ENCODE data around the gene TSHZ2. TPM values are rescaled to one million over a fixed set of nuclear protein-coding genes. Genes with fewer than 3 reads are reported as not detected.

The TSHZ2 gene
- polyA plus RNA-seq, 1 donor from 2014 or later, result 4.6 TPM

GRCh38 chr20:53168491-53168890 is 196.3 kb downstream of the TSHZ2 start:
- Histone ChIP-seq H3K9me3 (ENCODE audit: low read length) (no peaks in the 10 kb centered on the region), H2AFZ (ENCODE audit: low read depth, low read length) (no peak overlapping the region), H3K4me3 (ENCODE audit: low read length) (no peak overlapping the region), H3K9ac (ENCODE audit: low read length) (no peak overlapping the region), H3F3A (ENCODE audit: insufficient read depth, low read length, poor library complexity, severe bottlenecking) (no peaks in the 10 kb centered on the region), H3K79me2 (replicated peaks; ENCODE audit: insufficient read depth, low read length) (no peaks in the 10 kb centered on the region), H3K9me2 (ENCODE audit: insufficient read depth, low read length) (no peaks in the 10 kb centered on the region), H3K27me3 (ENCODE audit: insufficient read depth, low read depth, low read length) (no peaks in the 10 kb centered on the region), H3K4me2 (ENCODE audit: low read length) (no peak overlapping the region), H3K36me3 (ENCODE audit: insufficient read depth, low read length) (no peaks in the 10 kb centered on the region), H3K27ac (ENCODE audit: low read length) (no peak overlapping the region), H4K20me1 (ENCODE audit: insufficient read depth) (no peaks in the 10 kb centered on the region)
- TF ChIP-seq SMC3 (conservative IDR thresholded peaks at IDR 0.05; ENCODE audit: poor library complexity) (no peak), REST (IDR thresholded peaks at IDR 0.05; ENCODE audit: borderline replicate concordance) (no peak), EZH2 (IDR thresholded peaks at IDR 0.05; ENCODE audit: borderline replicate concordance, insufficient read depth, low read length, poor library complexity, severe bottlenecking) (no peak), EP300 (conservative IDR thresholded peaks at IDR 0.05; ENCODE audit: poor library complexity, severe bottlenecking) (no peak), CTCF (IDR thresholded peaks at IDR 0.05; ENCODE audit: poor library complexity, severe bottlenecking) (no peak), POLR2AphosphoS5 (IDR thresholded peaks at IDR 0.05) (no peak), TAF1 (IDR thresholded peaks at IDR 0.05; ENCODE audit: low read depth) (no peak), MXI1 (conservative IDR thresholded peaks at IDR 0.05; ENCODE audit: poor library complexity, severe bottlenecking) (no peak), RAD21 (conservative IDR thresholded peaks at IDR 0.05) (no peak)

GRCh38 chr20:53170196-53170595 is 198.0 kb downstream of the TSHZ2 start:
- no peaks in the 10 kb centered on the region for H3K36me3 ChIP-seq (ENCODE audit: insufficient read depth, low read length)
- no peak for TF ChIP-seq POLR2AphosphoS5 (IDR thresholded peaks at IDR 0.05)
- no peak for TF ChIP-seq CTCF (IDR thresholded peaks at IDR 0.05; ENCODE audit: poor library complexity, severe bottlenecking)
- no peak for TF ChIP-seq TAF1 (IDR thresholded peaks at IDR 0.05; ENCODE audit: low read depth)
- TF ChIP-seq SMC3 (conservative IDR thresholded peaks at IDR 0.05; ENCODE audit: poor library complexity), result no peak
- no peak for TF ChIP-seq REST (IDR thresholded peaks at IDR 0.05; ENCODE audit: borderline replicate concordance)
- no peak for TF ChIP-seq MXI1 (conservative IDR thresholded peaks at IDR 0.05; ENCODE audit: poor library complexity, severe bottlenecking)
- TF ChIP-seq RAD21 (conservative IDR thresholded peaks at IDR 0.05), result no peak
- no peak for TF ChIP-seq EP300 (conservative IDR thresholded peaks at IDR 0.05; ENCODE audit: poor library complexity, severe bottlenecking)
- TF ChIP-seq EZH2 (IDR thresholded peaks at IDR 0.05; ENCODE audit: borderline replicate concordance, insufficient read depth, low read length, poor library complexity, severe bottlenecking), result no peak
- H3K27ac ChIP-seq (ENCODE audit: low read length), result no peak overlapping the region
- no peak overlapping the region for H3K4me2 ChIP-seq (ENCODE audit: low read length)
- H4K20me1 ChIP-seq (ENCODE audit: insufficient read depth), result no peaks in the 10 kb centered on the region
- H3F3A ChIP-seq (ENCODE audit: insufficient read depth, low read length, poor library complexity, severe bottlenecking), result no peaks in the 10 kb centered on the region
- no peak overlapping the region for H3K4me3 ChIP-seq (ENCODE audit: low read length)
- H3K79me2 ChIP-seq (replicated peaks; ENCODE audit: insufficient read depth, low read length), result no peaks in the 10 kb centered on the region
- no peaks in the 10 kb centered on the region for H3K27me3 ChIP-seq (ENCODE audit: insufficient read depth, low read depth, low read length)
- no peaks in the 10 kb centered on the region for H3K9me2 ChIP-seq (ENCODE audit: insufficient read depth, low read length)
- no peak overlapping the region for H3K9ac ChIP-seq (ENCODE audit: low read length)
- no peak overlapping the region for H2AFZ ChIP-seq (ENCODE audit: low read depth, low read length)
- no peaks in the 10 kb centered on the region for H3K9me3 ChIP-seq (ENCODE audit: low read length)
